Measurements from ENCODE around the gene ANXA8.

- TF ChIP-seq CTCF (conservative IDR thresholded peaks at IDR 0.05 in 1 of 2, IDR thresholded peaks at IDR 0.05 in 1 of 2; ENCODE audit: low read depth in 1 of 2, low read length in 2 of 2) (no peak), EZH2 (IDR thresholded peaks at IDR 0.05; ENCODE audit: low read length, missing control alignments) (no peak)
Measured at GRCh38 chr10:47442351-47442750, 41.6 kb downstream of the ANXA8 start.
